ENCODE results near the gene CAPNS1.

DNA sequence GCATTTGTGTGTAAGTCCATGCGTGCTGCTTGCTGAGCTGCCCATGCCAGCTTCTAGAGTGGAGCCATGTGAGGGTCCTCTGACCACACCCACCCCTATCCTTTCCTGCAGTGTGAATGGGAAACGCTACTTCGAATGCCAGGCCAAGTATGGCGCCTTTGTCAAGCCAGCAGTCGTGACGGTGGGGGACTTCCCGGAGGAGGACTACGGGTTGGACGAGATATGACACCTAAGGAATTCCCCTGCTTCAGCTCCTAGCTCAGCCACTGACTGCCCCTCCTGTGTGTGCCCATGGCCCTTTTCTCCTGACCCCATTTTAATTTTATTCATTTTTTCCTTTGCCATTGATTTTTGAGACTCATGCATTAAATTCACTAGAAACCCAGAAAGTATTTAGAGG lies 14.3 kb upstream of the CAPNS1 start:
- TF ChIP-seq TGIF2 (CRISPR knock-in tag; IDR thresholded peaks at IDR 0.05) (no peak), SUZ12 (IDR thresholded peaks at IDR 0.05; ENCODE audit: low read depth, low read length) (no peak), NR2C2 (CRISPR knock-in tag; IDR thresholded peaks at IDR 0.05; ENCODE audit: borderline replicate concordance) (no peak)

All from HepG2 (cell line).